ENCODE measurements around the gene NUDT14. TPM values are rescaled to one million over a fixed set of nuclear protein-coding genes. Genes with fewer than 3 reads are reported as not detected.

Gene NUDT14
- total and polyA plus RNA-seq, 2 of the 8 experiments (the other 6 are each of a cell fraction or from before 2014, with no cell fraction given): 25.5 to 33.3 TPM

DNA sequence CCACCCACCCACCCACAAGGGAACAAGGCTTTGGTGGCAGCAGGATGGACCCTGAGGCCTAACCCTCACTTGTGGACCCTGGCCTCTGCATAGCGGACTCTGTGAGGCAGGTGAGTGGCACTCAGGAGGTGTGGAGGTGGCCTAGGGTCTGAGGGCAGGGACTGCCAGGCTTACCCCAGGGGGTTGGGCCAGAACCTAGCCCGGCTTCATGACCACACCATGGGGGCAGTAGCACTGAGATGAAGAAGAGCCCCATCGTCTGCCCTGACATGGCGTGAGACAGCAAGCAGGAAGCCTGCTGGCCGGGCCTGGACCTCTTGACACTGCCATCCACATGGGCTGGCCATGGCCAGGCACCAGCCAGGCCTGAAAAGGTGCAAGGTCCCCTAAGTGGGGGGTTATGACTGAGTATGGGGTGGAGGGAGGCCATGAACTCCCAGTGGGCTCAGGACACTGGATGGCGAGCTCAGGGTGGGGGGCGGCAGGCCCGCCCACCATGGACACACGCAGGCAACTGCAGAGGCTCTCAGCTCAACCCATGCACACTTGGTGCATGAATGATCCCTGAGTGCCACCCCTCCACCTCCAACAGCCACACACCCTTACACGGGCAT, 41.8 kb downstream of the NUDT14 start:
- no peak overlapping the region for H3K56ac ChIP-seq (replicated peaks; ENCODE audit: insufficient read length, low read depth, low read length)
- H3K4me1 ChIP-seq (replicated peaks in 1 of 4; ENCODE audit: control insufficient read depth in 3 of 4, insufficient read depth in 4 of 4, low read length in 3 of 4): peaks cover 0 to 9% (median 0%) of the 10 kb centered on the region in 4 experiments; a peak in 3 of 7 replicates
- no peak overlapping the region for H3K23ac ChIP-seq (ENCODE audit: insufficient read length)
- H3K4me2 ChIP-seq (ENCODE audit: insufficient read depth in 1 of 2, low read depth in 2 of 2, low read length in 2 of 2): no peak overlapping the region
- ChIA-PET CTCF (ENCODE audit: partially characterized antibody) (interaction anchor here (0.9 to 1.1 kb wide), 2 partner anchors 20 to 21 kb away, joined by 3 read pairs; no protein-coding TSS in a partner anchor), POLR2A (ENCODE audit: partially characterized antibody) (no interaction called here)
- no peak overlapping the region for H2BK15ac ChIP-seq (ENCODE audit: low read length)
- no peak overlapping the region for H4K8ac ChIP-seq (ENCODE audit: extremely low read depth, insufficient read depth, low read length)
- H3K14ac ChIP-seq (ENCODE audit: insufficient read length): no peak overlapping the region
- FAIRE-seq (no peak), DNase-seq (ENCODE audit: low read depth in 1 of 2, low spot score in 2 of 2) (no peak)
- H2BK12ac ChIP-seq (ENCODE audit: low read depth, low read length): no peak overlapping the region
- no peak overlapping the region for H3K9ac ChIP-seq (replicated peaks in 1 of 4; ENCODE audit: extremely low read depth in 1 of 4, low read depth in 3 of 4, low read length in 3 of 4)
- peaks cover 5 to 16% of the 10 kb centered on the region in 2 experiments for H3K9me3 ChIP-seq (ENCODE audit: insufficient read depth in 2 of 2, low read depth in 1 of 2, low read length in 1 of 2)
- H2AK5ac ChIP-seq (ENCODE audit: low read depth, low read length): no peak overlapping the region
- H4K91ac ChIP-seq (replicated peaks; ENCODE audit: insufficient read length, low read length): no peak overlapping the region
- no peak overlapping the region for H4K5ac ChIP-seq (ENCODE audit: insufficient read length, low read depth, low read length)
- peaks cover 0 to 2% of the 10 kb centered on the region in 2 experiments for H4K20me1 ChIP-seq (replicated peaks in 1 of 2; ENCODE audit: control insufficient read depth in 1 of 2, insufficient read depth in 2 of 2, low read length in 2 of 2)
- H3K27ac ChIP-seq (ENCODE audit: low read depth, low read length): no peak overlapping the region
- H2BK120ac ChIP-seq (replicated peaks; ENCODE audit: low read depth, low read length): no peak overlapping the region
- no peaks in the 10 kb centered on the region for H3K79me1 ChIP-seq (ENCODE audit: low read depth, low read length)
- H2BK20ac ChIP-seq (ENCODE audit: low read length): no peak overlapping the region
- H2BK5ac ChIP-seq (ENCODE audit: low read depth, low read length): no peak overlapping the region
- H3K27me3 ChIP-seq (replicated peaks in 1 of 4; ENCODE audit: control insufficient read depth in 3 of 4, extremely low read depth in 1 of 4, insufficient read depth in 3 of 4, low read length in 3 of 4): no peaks in the 10 kb centered on the region
- H3K36me3 ChIP-seq (ENCODE audit: control insufficient read depth in 2 of 4, insufficient read depth in 4 of 4, low read length in 3 of 4): peaks cover 0 to 4% (median 0%) of the 10 kb centered on the region in 4 experiments; a peak in 2 of 8 replicates
- H3K18ac ChIP-seq (ENCODE audit: extremely low read depth, low read length): no peak overlapping the region
- no peaks in the 10 kb centered on the region for H3K23me2 ChIP-seq (ENCODE audit: low read depth, low read length)
- H3K4me3 ChIP-seq (ENCODE audit: extremely low read depth in 1 of 4, insufficient read depth in 2 of 4, low read depth in 3 of 4, low read length in 4 of 4): no peak overlapping the region
- no peak overlapping the region for H3K4ac ChIP-seq (replicated peaks; ENCODE audit: insufficient read length, low read depth, low read length)
- WGBS, 2 experiments (ENCODE audit: extremely low coverage in 1 of 2, insufficient coverage in 1 of 2, insufficient read length in 1 of 2, insufficient replicate concordance in 2 of 2, low coverage in 1 of 2, low lambda C conversion rate in 2 of 2, missing lambda C conversion rate in 1 of 2): 69% methylated on average over 9 of the region's 10 CpGs; no CpG with 5 or more reads in 1 of the 2 experiments
- H2AFZ ChIP-seq (ENCODE audit: low read length): no peak overlapping the region
- H3K79me2 ChIP-seq (ENCODE audit: control insufficient read depth in 1 of 2, insufficient read depth in 2 of 2, low read length in 2 of 2): no peaks in the 10 kb centered on the region
- TF ChIP-seq, protein P1, sequence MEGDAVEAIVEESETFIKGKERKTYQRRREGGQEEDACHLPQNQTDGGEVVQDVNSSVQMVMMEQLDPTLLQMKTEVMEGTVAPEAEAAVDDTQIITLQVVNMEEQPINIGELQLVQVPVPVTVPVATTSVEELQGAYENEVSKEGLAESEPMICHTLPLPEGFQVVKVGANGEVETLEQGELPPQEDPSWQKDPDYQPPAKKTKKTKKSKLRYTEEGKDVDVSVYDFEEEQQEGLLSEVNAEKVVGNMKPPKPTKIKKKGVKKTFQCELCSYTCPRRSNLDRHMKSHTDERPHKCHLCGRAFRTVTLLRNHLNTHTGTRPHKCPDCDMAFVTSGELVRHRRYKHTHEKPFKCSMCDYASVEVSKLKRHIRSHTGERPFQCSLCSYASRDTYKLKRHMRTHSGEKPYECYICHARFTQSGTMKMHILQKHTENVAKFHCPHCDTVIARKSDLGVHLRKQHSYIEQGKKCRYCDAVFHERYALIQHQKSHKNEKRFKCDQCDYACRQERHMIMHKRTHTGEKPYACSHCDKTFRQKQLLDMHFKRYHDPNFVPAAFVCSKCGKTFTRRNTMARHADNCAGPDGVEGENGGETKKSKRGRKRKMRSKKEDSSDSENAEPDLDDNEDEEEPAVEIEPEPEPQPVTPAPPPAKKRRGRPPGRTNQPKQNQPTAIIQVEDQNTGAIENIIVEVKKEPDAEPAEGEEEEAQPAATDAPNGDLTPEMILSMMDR (IDR thresholded peaks at IDR 0.05; ENCODE audit: control extremely low read depth in 1 of 3, insufficient read depth in 1 of 3, low read depth in 1 of 3, low read length in 3 of 3): no peak
- no peak for TF ChIP-seq CBX5 (IDR thresholded peaks at IDR 0.05; ENCODE audit: low read depth, low read length)
- no peak for TF ChIP-seq ZNF274 (IDR thresholded peaks at IDR 0.05; ENCODE audit: borderline replicate concordance, extremely low read depth, low read length)
- no peak for TF ChIP-seq CREB1 (IDR thresholded peaks at IDR 0.05)
- TF ChIP-seq, protein P2, sequence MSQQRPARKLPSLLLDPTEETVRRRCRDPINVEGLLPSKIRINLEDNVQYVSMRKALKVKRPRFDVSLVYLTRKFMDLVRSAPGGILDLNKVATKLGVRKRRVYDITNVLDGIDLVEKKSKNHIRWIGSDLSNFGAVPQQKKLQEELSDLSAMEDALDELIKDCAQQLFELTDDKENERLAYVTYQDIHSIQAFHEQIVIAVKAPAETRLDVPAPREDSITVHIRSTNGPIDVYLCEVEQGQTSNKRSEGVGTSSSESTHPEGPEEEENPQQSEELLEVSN (IDR thresholded peaks at IDR 0.05): no peak
- no peak for TF ChIP-seq SP4 (IDR thresholded peaks at IDR 0.05; ENCODE audit: low read length)
- no peak for TF ChIP-seq TCF12 (IDR thresholded peaks at IDR 0.05; ENCODE audit: low read depth, low read length)
- TF ChIP-seq POLR2A (IDR thresholded peaks at IDR 0.05; ENCODE audit: control extremely low read depth in 1 of 2, low read depth in 2 of 2, low read length in 2 of 2): no peak
- no peak for TF ChIP-seq SRF (IDR thresholded peaks at IDR 0.05; ENCODE audit: low read depth, low read length)
- no peak for TF ChIP-seq PHF8 (conservative IDR thresholded peaks at IDR 0.05; ENCODE audit: low read depth, low read length)
- no peak for TF ChIP-seq NRF1 (IDR thresholded peaks at IDR 0.05; ENCODE audit: low read depth, low read length)
